ENCODE results near the gene CRKL.

Gene CRKL

DNA sequence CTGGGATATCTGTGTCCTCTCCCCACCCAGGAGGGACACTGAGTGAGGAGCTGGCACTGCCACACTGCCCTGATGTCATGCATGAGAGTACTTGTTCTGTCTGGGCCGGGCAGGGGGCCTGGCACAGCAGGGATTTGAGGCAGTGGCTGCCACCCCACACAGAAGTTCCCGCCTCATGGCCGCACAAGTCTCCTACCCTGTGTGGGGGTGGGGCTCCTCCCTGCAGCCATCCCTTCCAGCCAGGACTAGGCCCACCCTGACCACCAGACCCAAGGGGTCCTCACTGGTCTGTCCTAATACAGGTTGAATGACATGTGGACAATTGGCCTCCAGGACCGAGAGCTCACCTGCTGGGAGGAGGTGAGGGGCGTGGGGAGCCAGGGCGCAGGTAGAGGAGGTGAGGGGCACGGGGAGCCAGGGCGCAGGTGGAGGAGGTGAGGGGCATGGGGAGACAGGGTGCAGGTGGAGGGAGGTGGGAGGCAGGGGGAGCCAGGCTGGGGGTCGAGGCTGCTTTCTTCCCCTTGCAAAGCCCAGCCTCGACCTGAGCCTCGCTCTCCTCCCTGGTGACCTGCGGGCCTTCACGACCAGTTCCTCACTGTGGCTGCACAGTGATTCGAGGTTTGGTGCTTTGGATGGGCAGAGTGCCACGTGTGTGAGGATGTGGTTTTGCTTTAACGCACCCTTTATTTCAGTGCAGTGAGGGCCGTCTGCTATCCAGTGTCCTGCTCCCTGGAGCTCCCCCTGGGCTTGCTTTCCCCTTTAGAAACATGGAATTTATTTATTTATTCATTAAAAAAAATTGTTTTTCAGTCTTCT, 72.3 kb downstream of the CRKL start:
- H3K4me3 ChIP-seq (ENCODE audit: low read length) = no peak overlapping the region
- TF ChIP-seq, protein P1, sequence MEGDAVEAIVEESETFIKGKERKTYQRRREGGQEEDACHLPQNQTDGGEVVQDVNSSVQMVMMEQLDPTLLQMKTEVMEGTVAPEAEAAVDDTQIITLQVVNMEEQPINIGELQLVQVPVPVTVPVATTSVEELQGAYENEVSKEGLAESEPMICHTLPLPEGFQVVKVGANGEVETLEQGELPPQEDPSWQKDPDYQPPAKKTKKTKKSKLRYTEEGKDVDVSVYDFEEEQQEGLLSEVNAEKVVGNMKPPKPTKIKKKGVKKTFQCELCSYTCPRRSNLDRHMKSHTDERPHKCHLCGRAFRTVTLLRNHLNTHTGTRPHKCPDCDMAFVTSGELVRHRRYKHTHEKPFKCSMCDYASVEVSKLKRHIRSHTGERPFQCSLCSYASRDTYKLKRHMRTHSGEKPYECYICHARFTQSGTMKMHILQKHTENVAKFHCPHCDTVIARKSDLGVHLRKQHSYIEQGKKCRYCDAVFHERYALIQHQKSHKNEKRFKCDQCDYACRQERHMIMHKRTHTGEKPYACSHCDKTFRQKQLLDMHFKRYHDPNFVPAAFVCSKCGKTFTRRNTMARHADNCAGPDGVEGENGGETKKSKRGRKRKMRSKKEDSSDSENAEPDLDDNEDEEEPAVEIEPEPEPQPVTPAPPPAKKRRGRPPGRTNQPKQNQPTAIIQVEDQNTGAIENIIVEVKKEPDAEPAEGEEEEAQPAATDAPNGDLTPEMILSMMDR (IDR thresholded peaks at IDR 0.05; ENCODE audit: insufficient read depth, low read depth, low read length, missing control alignments) = no peak
- DNase-seq (ENCODE audit: low read depth) = no peak

DNA sequence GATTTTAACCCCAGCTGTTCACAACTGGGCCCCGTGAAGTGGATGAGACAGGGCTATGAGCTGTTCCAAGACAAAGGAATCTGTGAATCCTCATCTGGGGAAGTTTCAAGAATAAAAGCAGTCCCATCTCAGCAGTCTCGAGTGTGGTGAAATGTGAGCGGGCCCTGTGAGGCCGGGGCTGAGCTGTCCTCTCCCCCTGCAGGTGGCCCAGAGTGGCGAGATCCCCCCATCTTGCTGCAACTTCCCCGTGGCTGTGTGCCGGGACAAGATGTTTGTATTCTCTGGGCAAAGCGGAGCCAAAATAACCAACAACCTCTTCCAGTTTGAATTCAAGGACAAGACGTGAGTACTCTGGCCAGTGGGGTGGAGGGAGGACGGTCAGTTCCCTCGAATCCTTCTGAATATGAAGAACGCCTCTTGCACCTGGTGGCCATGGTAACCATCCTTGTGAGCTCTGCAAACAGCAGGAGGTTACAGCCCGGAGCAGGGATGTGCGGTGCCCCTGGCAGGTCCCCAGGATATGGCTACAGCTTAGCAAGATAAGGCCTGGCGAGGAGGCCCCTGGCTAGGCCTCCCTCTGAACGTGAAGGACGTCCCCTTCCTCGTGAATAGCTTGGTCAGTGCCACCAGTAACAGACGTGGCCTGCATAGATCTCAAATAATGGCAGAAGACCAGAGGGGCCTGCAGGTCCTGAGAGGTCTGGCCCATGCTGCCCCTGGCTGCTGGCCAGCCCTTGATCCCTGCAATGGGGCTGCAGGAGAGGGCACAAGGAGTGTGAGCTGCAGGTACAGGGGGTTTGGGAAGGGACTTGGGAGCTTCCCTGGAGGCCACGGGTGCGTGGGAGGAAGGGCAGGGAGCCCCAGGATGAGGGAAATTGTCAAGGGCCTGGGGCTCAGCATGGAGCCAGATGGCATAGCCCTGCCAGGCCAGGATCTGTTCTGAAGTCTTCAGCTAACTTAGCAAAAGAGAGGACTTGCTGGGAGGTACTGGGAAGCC, 73.3 kb downstream of the CRKL start:
- no peak overlapping the region for H3K4me3 ChIP-seq (ENCODE audit: low read length)
- TF ChIP-seq, protein P1 (IDR thresholded peaks at IDR 0.05; ENCODE audit: insufficient read depth, low read depth, low read length, missing control alignments) = no peak
- no peak for DNase-seq (ENCODE audit: low read depth)

DNA sequence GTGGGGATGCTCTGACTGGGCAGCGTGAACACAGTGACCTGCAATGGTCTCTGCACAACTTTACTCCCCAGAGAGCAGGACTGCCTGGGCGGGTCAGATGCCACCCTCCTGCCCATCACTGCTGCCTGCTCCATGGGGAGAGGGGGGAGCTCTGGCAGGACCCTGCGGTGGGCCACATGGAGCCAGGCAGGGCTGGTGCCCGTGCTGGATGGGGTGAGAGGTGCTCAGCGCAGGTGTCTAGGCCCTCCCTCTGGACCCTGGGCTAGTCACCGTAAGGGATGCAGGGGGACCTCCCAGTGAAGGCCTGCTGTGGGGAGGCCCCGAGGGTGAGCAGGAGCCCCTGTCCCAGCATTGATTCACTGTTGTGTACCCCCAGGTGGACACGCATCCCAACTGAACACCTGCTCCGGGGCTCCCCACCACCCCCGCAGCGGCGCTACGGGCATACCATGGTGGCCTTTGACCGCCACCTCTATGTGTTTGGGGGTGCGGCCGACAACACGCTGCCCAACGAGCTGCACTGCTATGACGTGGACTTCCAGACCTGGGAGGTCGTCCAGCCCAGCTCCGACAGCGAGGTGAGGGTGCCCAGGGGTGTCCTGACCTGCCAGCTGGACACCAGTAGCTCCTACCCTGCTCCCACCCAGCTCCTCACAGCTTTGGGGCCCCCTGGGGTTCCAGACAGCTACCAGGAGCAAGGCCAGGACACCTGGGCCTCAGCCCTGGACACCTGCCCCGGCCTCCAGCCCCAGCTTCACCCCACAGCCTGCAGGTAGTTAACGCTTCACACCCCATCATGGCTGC, 74.2 kb downstream of the CRKL start:
- TF ChIP-seq, protein P1 (IDR thresholded peaks at IDR 0.05; ENCODE audit: insufficient read depth, low read depth, low read length, missing control alignments) = no peak
- H3K4me3 ChIP-seq (ENCODE audit: low read length) = no peak overlapping the region
- DNase-seq (ENCODE audit: low read depth) = no peak

DNA sequence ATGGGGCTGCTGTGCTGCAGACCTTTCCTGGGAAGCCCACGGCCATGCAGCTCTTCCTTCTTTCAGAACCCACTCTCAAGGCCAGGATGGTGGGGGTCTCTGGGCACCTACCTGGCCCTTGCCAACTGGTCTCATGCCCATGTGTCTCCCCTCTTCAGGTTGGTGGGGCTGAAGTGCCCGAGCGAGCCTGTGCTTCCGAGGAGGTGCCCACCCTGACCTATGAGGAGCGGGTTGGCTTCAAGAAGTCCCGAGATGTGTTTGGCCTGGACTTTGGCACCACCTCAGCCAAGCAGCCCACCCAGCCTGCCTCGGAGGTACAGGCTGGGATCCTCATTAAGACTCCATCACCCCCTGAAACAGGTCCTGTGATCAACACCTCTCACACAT, 74.8 kb downstream of the CRKL start:
- no peak overlapping the region for H3K4me3 ChIP-seq (ENCODE audit: low read length)
- no peak for DNase-seq (ENCODE audit: low read depth)
- TF ChIP-seq, protein P1 (IDR thresholded peaks at IDR 0.05; ENCODE audit: insufficient read depth, low read depth, low read length, missing control alignments) = no peak

DNA sequence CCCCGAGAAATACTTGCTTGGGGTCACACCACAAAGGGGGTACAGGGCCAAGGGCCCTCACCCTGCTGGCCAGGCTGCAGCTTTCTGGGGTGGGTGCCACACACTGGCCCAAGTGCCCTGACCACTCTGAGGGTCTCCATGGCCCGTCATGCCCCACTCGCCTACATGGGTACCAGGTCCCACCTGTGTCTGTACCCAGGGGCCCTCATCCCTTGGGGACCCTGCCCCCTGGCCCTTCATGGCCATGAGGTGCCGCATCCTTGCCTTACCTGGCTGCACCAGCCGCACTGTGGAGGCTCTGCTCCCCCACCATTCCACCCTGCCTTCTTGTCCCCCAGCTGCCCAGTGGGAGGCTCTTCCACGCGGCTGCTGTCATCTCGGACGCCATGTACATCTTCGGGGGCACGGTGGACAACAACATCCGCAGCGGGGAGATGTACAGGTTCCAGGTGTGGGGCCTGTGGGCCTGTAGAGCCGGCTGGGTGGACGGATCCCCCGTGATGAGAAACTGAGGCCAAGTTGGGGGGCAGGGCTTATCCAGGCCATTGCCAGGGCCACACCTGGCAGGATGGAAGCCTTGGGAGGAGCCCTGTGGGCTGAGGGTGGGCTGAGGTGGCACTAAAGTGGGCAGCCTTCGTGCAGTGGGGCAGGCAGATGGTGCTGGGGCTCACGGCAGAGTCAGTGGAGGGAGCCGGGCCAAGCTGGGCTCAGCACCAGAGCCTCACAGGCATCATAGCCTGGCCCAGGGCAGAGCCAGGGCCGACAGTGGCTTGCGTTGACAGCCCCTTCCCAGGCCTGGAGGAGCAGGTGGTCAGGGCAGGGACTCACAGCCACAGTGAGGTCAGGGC, 75.5 kb downstream of the CRKL start:
- H3K4me3 ChIP-seq (ENCODE audit: low read length) = no peak overlapping the region
- DNase-seq (ENCODE audit: low read depth) = no peak
- TF ChIP-seq, protein P1 (IDR thresholded peaks at IDR 0.05; ENCODE audit: insufficient read depth, low read depth, low read length, missing control alignments) = no peak

All from epithelial cell of esophagus (primary cell).